Mesenchymal stem cell (in vitro differentiated cells and primary cell): ENCODE results near the gene FCHSD2.

Experiments used
- DNase-seq: peaks from one replicate; pipeline ENCODE4 v3.0.0-alpha.2; 2013
- H2AFZ ChIP-seq: one replicate; pipeline ENCODE4 v1.6.1; 2013; ENCODE audit warnings: low read depth, mild to moderate bottlenecking, control low read depth, inconsistent platforms, low read length, moderate library complexity
- H2AK5ac ChIP-seq: 2 replicates; pipeline ENCODE4 v1.6.1; 2013; ENCODE audit warnings: low read length, moderate library complexity, mild to moderate bottlenecking, inconsistent platforms; ENCODE audit not compliant: severe bottlenecking
- H2BK120ac ChIP-seq: one replicate; pipeline ENCODE4 v1.6.1; 2013; ENCODE audit warnings: low read depth, mild to moderate bottlenecking, inconsistent platforms, low read length, moderate library complexity
- H2BK12ac ChIP-seq, 2 experiments: one replicate each; pipeline ENCODE4 v1.6.1; 2013; ENCODE audit warnings: inconsistent platforms in 2 of 2, low read length in 2 of 2, mild to moderate bottlenecking in 2 of 2, moderate library complexity in 2 of 2, control low read depth in 1 of 2
- H2BK15ac ChIP-seq: one replicate; pipeline ENCODE4 v1.6.1; 2013; ENCODE audit warnings: mild to moderate bottlenecking, low read depth, inconsistent platforms; ENCODE audit not compliant: poor library complexity, severe bottlenecking
- H2BK5ac ChIP-seq: 2 replicates; pipeline ENCODE4 v1.6.1; 2013; ENCODE audit warnings: low read depth, mild to moderate bottlenecking, low read length, control low read depth, inconsistent platforms; ENCODE audit not compliant: poor library complexity, severe bottlenecking
- H3K14ac ChIP-seq, 2 experiments: one replicate each; pipeline ENCODE4 v1.6.1; 2013; ENCODE audit warnings: inconsistent platforms in 2 of 2, low read length in 2 of 2, control low read depth in 1 of 2, mild to moderate bottlenecking in 1 of 2, moderate library complexity in 1 of 2
- H3K18ac ChIP-seq, 2 experiments: one replicate each; pipeline ENCODE4 v1.6.1; 2013; ENCODE audit warnings: inconsistent platforms in 2 of 2, low read length in 2 of 2, control low read depth in 1 of 2, low read depth in 1 of 2, mild to moderate bottlenecking in 1 of 2
- H3K23ac ChIP-seq, 2 experiments: one replicate each; pipeline ENCODE4 v1.6.1; 2013; ENCODE audit warnings: inconsistent platforms in 2 of 2, low read length in 2 of 2, mild to moderate bottlenecking in 2 of 2, moderate library complexity in 2 of 2, control low read depth in 1 of 2
- H3K27ac ChIP-seq: 2 replicates; pipeline ENCODE4 v1.5.1; 2013; ENCODE audit warnings: mild to moderate bottlenecking, moderate library complexity, low read length, control low read depth, inconsistent platforms; ENCODE audit not compliant: poor library complexity, severe bottlenecking
- H3K27me3 ChIP-seq, 2 experiments: 2 replicates each; pipeline versions ENCODE4 v1.6.1 to v1.7.0; 2013; ENCODE audit warnings: low read length in 2 of 2, mild to moderate bottlenecking in 2 of 2, moderate library complexity in 2 of 2, control low read depth in 1 of 2, inconsistent platforms in 1 of 2; ENCODE audit not compliant: control insufficient read depth in 1 of 2, insufficient read depth in 1 of 2
- H3K36me3 ChIP-seq, 2 experiments: 2 replicates each; pipeline versions ENCODE4 v1.6.1 to v1.7.0; 2013; ENCODE audit warnings: low read length in 2 of 2, control low read depth in 1 of 2, inconsistent platforms in 1 of 2, low read depth in 1 of 2, mild to moderate bottlenecking in 1 of 2; ENCODE audit not compliant: insufficient read depth in 2 of 2, control insufficient read depth in 1 of 2
- H3K4ac ChIP-seq, 2 experiments: one replicate each; pipeline ENCODE4 v1.6.1; 2013; ENCODE audit warnings: inconsistent platforms in 2 of 2, low read length in 2 of 2, mild to moderate bottlenecking in 2 of 2, moderate library complexity in 2 of 2, control low read depth in 1 of 2, low read depth in 1 of 2
- H3K4me1 ChIP-seq: 2 replicates; pipeline ENCODE4 v1.6.1; 2013; ENCODE audit warnings: low read depth, low read length, control low read depth; ENCODE audit not compliant: control insufficient read depth, insufficient read depth
- H3K4me2 ChIP-seq: 2 replicates; pipeline ENCODE4 v1.6.1; 2013; ENCODE audit warnings: low read length, mild to moderate bottlenecking, inconsistent platforms; ENCODE audit not compliant: poor library complexity, severe bottlenecking
- H3K4me3 ChIP-seq, 2 experiments: 2 replicates each; pipeline versions ENCODE4 v1.5.1 to v1.7.0; 2013; ENCODE audit warnings: low read length in 2 of 2, mild to moderate bottlenecking in 2 of 2, control low read depth in 1 of 2, low read depth in 1 of 2; ENCODE audit not compliant: insufficient read depth in 1 of 2
- H3K79me1 ChIP-seq: replicated peaks from 2 replicates; pipeline ENCODE4 v1.6.1; 2013; ENCODE audit warnings: mild to moderate bottlenecking, control low read depth, low read length, inconsistent platforms; ENCODE audit not compliant: poor library complexity, severe bottlenecking
- H3K9ac ChIP-seq: 2 replicates; pipeline ENCODE4 v1.7.0; 2013; ENCODE audit warnings: mild to moderate bottlenecking, low read length, moderate library complexity
- H3K9me3 ChIP-seq: 2 replicates; pipeline ENCODE4 v1.7.0; 2013; ENCODE audit warnings: mild to moderate bottlenecking, low read length; ENCODE audit not compliant: control insufficient read depth
- H4K8ac ChIP-seq: one replicate; pipeline ENCODE4 v1.6.1; 2013; ENCODE audit warnings: inconsistent platforms, mild to moderate bottlenecking, low read length, moderate library complexity
- H4K91ac ChIP-seq: one replicate; pipeline ENCODE4 v1.6.1; 2013; ENCODE audit warnings: mild to moderate bottlenecking, low read length, inconsistent platforms
- WGBS: methylation state at CpG from one replicate; pipeline ENCODE4 v1.1.7; 2013; ENCODE audit warnings: mixed read lengths; 5-methylcytosine and 5-hydroxymethylcytosine counted together

FCHSD2 gene

GRCh38 chr11:72959998-72960731, 182.0 kb downstream of the FCHSD2 start:
- no peak overlapping the region for H2AFZ ChIP-seq
- no peak overlapping the region for H2BK120ac ChIP-seq
- H3K23ac ChIP-seq: no peak overlapping the region
- no peak overlapping the region for H3K4ac ChIP-seq
- DNase-seq: no peak
- peaks cover 12% of the 10 kb centered on the region for H3K79me1 ChIP-seq
- H4K91ac ChIP-seq: no peak overlapping the region
- no peaks in the 10 kb centered on the region for H3K27me3 ChIP-seq
- no peak overlapping the region for H3K4me3 ChIP-seq
- H4K8ac ChIP-seq: no peak overlapping the region
- H3K27ac ChIP-seq: no peak overlapping the region
- no peak overlapping the region for H2BK5ac ChIP-seq
- peak overlapping the region in 1 of 2 experiments; percentile 21 for H3K18ac ChIP-seq
- H2BK15ac ChIP-seq: no peak overlapping the region
- H3K9ac ChIP-seq: no peak overlapping the region
- no peak overlapping the region for H3K14ac ChIP-seq
- no peak overlapping the region for H2BK12ac ChIP-seq
- no peak overlapping the region for H3K4me2 ChIP-seq
- no peaks in the 10 kb centered on the region for H3K9me3 ChIP-seq
- H3K4me1 ChIP-seq: peaks cover 1% of the 10 kb centered on the region
- H3K36me3 ChIP-seq: peaks cover 4 to 5% of the 10 kb centered on the region in 2 experiments
- H2AK5ac ChIP-seq: no peak overlapping the region
- WGBS: 93% methylated on average over 3 of the region's 3 CpGs

- Histone ChIP-seq H3K9me3 (no peaks in the 10 kb centered on the region), H2AFZ (no peak overlapping the region), H2BK120ac (no peak overlapping the region), H2BK12ac (no peak overlapping the region), H2BK15ac (no peak overlapping the region), H3K18ac (no peak overlapping the region), H3K27me3 (no peaks in the 10 kb centered on the region), H3K9ac (no peak overlapping the region), H3K14ac (no peak overlapping the region), H3K4me3 (no peak overlapping the region), H4K8ac (no peak overlapping the region), H3K4ac (no peak overlapping the region), H3K79me1 (peaks cover 11% of the 10 kb centered on the region), H2AK5ac (no peak overlapping the region), H3K4me2 (no peak overlapping the region), H3K4me1 (peaks cover 1% of the 10 kb centered on the region), H3K36me3 (peaks cover 0 to 4% of the 10 kb centered on the region in 2 experiments), H3K23ac (no peak overlapping the region), H3K27ac (no peak overlapping the region), H2BK5ac (no peak overlapping the region), H4K91ac (no peak overlapping the region)
- WGBS: no CpG with 5 or more reads among the region's 2 CpGs
- DNase-seq: peak; percentile 22
These were observed 183.3 kb downstream of the FCHSD2 start for GRCh38 chr11:72958791-72959190.

- no peak overlapping the region for H3K18ac ChIP-seq
- H3K27me3 ChIP-seq: no peaks in the 10 kb centered on the region
- no peak overlapping the region for H4K8ac ChIP-seq
- no peak overlapping the region for H4K91ac ChIP-seq
- WGBS: 56% methylated on average over 1 of the region's 1 CpG
- H3K36me3 ChIP-seq: no peaks in the 10 kb centered on the region
- H2AK5ac ChIP-seq: no peak overlapping the region
- no peak for DNase-seq
- H2AFZ ChIP-seq: no peak overlapping the region
- no peak overlapping the region for H3K14ac ChIP-seq
- H3K23ac ChIP-seq: no peak overlapping the region
- no peak overlapping the region for H3K27ac ChIP-seq
- H3K9ac ChIP-seq: no peak overlapping the region
- no peak overlapping the region for H3K4me2 ChIP-seq
- H3K4ac ChIP-seq: no peak overlapping the region
- no peak overlapping the region for H2BK120ac ChIP-seq
- H2BK15ac ChIP-seq: no peak overlapping the region
- no peak overlapping the region for H2BK12ac ChIP-seq
- no peaks in the 10 kb centered on the region for H3K4me1 ChIP-seq
- no peaks in the 10 kb centered on the region for H3K9me3 ChIP-seq
- no peak overlapping the region for H2BK5ac ChIP-seq
- H3K4me3 ChIP-seq: no peak overlapping the region
- H3K79me1 ChIP-seq: peaks cover 9% of the 10 kb centered on the region
These were observed 186.7 kb downstream of the FCHSD2 start for GRCh38 chr11:72955466-72955865.

- Histone ChIP-seq H3K27ac (no peak overlapping the region), H2AFZ (no peak overlapping the region), H3K79me1 (peaks cover 9% of the 10 kb centered on the region), H2BK12ac (no peak overlapping the region), H2BK15ac (no peak overlapping the region), H3K27me3 (no peaks in the 10 kb centered on the region), H3K36me3 (no peaks in the 10 kb centered on the region), H3K14ac (no peak overlapping the region), H3K9ac (no peak overlapping the region), H3K4me2 (no peak overlapping the region), H2BK5ac (no peak overlapping the region), H2BK120ac (no peak overlapping the region), H4K8ac (no peak overlapping the region), H3K23ac (no peak overlapping the region), H4K91ac (no peak overlapping the region), H3K9me3 (no peaks in the 10 kb centered on the region), H3K4me3 (no peak overlapping the region), H3K4ac (no peak overlapping the region), H3K18ac (no peak overlapping the region), H2AK5ac (no peak overlapping the region), H3K4me1 (no peaks in the 10 kb centered on the region)
- DNase-seq: no peak
- 79% methylated on average over 1 of the region's 3 CpGs for WGBS
These were observed 187.3 kb downstream of the FCHSD2 start for GRCh38 chr11:72954860-72955259.
